Body of pancreas (tissue), 4 donors: ENCODE data around the gene C15orf62.

Experiments used
- POLR2A ChIP-seq, 3 donors: fragments of 450-650 bp; IDR thresholded peaks; one replicate each; pipeline ENCODE4 v1.6.1; 2016; ENCODE audit warnings: antibody characterized with exemption in 3 of 3, mild to moderate bottlenecking in 2 of 3
- TF ChIP-seq, protein P1 (sequence below), 7 experiments: fragments of 450-650 bp in 4 of 7; fragments of 200-600 bp in 3 of 7; sonication (generic) in 3 of 7; IDR thresholded peaks; one replicate each; pipeline ENCODE4 v1.5.1; 2016 to 2019; ENCODE audit warnings: antibody characterized with exemption in 7 of 7

DNA sequence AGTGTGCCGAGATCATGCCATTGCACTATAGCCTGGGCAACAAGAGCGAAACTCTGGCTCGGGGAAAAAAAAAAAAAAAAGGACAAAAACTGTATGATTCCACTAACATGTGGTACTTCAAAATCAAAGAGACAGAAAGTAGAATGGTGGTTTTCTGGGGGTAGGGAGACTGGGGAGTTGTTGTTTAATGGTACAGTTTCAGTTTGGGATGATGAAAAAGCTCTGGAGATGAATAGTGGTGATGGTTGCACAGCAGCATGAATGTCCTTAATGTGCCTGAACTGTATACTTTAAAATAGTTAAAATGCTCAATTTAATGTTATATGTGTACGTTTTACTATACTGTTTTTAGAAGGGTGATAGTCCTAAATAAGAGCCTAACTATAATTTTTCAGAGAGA, 47.4 kb upstream of the C15orf62 start:
- TF ChIP-seq, protein P1, sequence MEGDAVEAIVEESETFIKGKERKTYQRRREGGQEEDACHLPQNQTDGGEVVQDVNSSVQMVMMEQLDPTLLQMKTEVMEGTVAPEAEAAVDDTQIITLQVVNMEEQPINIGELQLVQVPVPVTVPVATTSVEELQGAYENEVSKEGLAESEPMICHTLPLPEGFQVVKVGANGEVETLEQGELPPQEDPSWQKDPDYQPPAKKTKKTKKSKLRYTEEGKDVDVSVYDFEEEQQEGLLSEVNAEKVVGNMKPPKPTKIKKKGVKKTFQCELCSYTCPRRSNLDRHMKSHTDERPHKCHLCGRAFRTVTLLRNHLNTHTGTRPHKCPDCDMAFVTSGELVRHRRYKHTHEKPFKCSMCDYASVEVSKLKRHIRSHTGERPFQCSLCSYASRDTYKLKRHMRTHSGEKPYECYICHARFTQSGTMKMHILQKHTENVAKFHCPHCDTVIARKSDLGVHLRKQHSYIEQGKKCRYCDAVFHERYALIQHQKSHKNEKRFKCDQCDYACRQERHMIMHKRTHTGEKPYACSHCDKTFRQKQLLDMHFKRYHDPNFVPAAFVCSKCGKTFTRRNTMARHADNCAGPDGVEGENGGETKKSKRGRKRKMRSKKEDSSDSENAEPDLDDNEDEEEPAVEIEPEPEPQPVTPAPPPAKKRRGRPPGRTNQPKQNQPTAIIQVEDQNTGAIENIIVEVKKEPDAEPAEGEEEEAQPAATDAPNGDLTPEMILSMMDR (IDR thresholded peaks at IDR 0.05) = no peak
- no peak for TF ChIP-seq POLR2A (IDR thresholded peaks at IDR 0.05)
